Neural cell (in vitro differentiated cells): ENCODE data around the gene LGALSL. TPM values are rescaled to one million over a fixed set of nuclear protein-coding genes. Genes with fewer than 3 reads are reported as not detected.

Experiments used
- H2AFZ ChIP-seq: fragments of 200-600, 300-800 bp; sonication (generic), shearing (Covaris generic); 2 replicates; pipeline ENCODE4 v1.6.0; 2014; ENCODE audit warnings: low read depth, mild to moderate bottlenecking, antibody characterized with exemption, low read length, moderate library complexity
- H3F3A ChIP-seq: fragments of 200-600 bp; shearing (Covaris generic); 2 replicates; pipeline ENCODE4 v1.6.1; 2016; ENCODE audit warnings: mild to moderate bottlenecking, moderate library complexity, mixed read lengths, antibody characterized with exemption, low read length; ENCODE audit not compliant: insufficient read depth, poor library complexity, severe bottlenecking
- H3K27ac ChIP-seq: fragments of 200-600, 300-800 bp; sonication (generic), shearing (Covaris generic); 2 replicates; pipeline ENCODE4 v1.5.1; 2014; ENCODE audit warnings: mild to moderate bottlenecking, low read length, moderate library complexity
- H3K27me3 ChIP-seq: fragments of 300-800, 200-600 bp; sonication (generic), shearing (Covaris generic); 2 replicates; pipeline ENCODE4 v1.6.0; 2014; ENCODE audit warnings: mild to moderate bottlenecking, low read depth, low read length, moderate library complexity; ENCODE audit not compliant: insufficient read depth
- H3K36me3 ChIP-seq: fragments of 300-800, 200-600 bp; sonication (generic), shearing (Covaris generic); 2 replicates; pipeline ENCODE4 v1.5.1; 2014; ENCODE audit warnings: mild to moderate bottlenecking, antibody characterized with exemption, low read length, moderate library complexity; ENCODE audit not compliant: insufficient read depth
- H3K4me2 ChIP-seq: fragments of 300-800, 200-600 bp; sonication (generic), shearing (Covaris generic); 2 replicates; pipeline ENCODE4 v1.6.0; 2014; ENCODE audit warnings: mild to moderate bottlenecking, low read length
- H3K4me3 ChIP-seq: fragments of 300-800, 200-600 bp; sonication (generic), shearing (Covaris generic); 2 replicates; pipeline ENCODE4 v1.5.1; 2014; ENCODE audit warnings: mild to moderate bottlenecking, low read length, moderate library complexity
- H3K79me2 ChIP-seq: fragments of 200-600 bp; shearing (Covaris generic); replicated peaks from 2 replicates; pipeline ENCODE4 v1.6.0; 2014; ENCODE audit warnings: mild to moderate bottlenecking, low read length, moderate library complexity; ENCODE audit not compliant: insufficient read depth
- H3K9ac ChIP-seq: fragments of 300-800, 200-600 bp; sonication (generic), shearing (Covaris generic); 2 replicates; pipeline ENCODE4 v1.6.1; 2016; ENCODE audit warnings: mild to moderate bottlenecking, low read length, mixed read lengths
- H3K9me2 ChIP-seq: fragments of 200-600 bp; shearing (Covaris generic); 2 replicates; pipeline ENCODE4 v1.6.1; 2016; ENCODE audit warnings: mild to moderate bottlenecking, low read length, mixed read lengths; ENCODE audit not compliant: insufficient read depth
- H3K9me3 ChIP-seq: fragments of 200-600, 300-800 bp; sonication (generic), shearing (Covaris generic); 2 replicates; pipeline ENCODE4 v1.6.1; 2016; ENCODE audit warnings: mild to moderate bottlenecking, mixed run types, low read length, moderate library complexity, mixed read lengths
- H4K20me1 ChIP-seq: fragments of 200-600 bp; shearing (Covaris generic); 2 replicates; pipeline ENCODE4 v1.6.1; 2016; ENCODE audit warnings: mild to moderate bottlenecking, mixed run types; ENCODE audit not compliant: insufficient read depth
- EP300 ChIP-seq: fragments of 450-650 bp; conservative IDR thresholded peaks from 2 replicates; pipeline ENCODE4 v1.6.1; 2014; ENCODE audit warnings: antibody characterized with exemption, mild to moderate bottlenecking, moderate library complexity; ENCODE audit not compliant: poor library complexity, severe bottlenecking
- EZH2 ChIP-seq: fragments of 200-600, 300-800 bp; shearing (Covaris generic), sonication (generic); IDR thresholded peaks from 2 replicates; pipeline ENCODE4 v1.6.1; 2014; ENCODE audit warnings: antibody characterized with exemption, low read length, borderline replicate concordance, mild to moderate bottlenecking; ENCODE audit not compliant: insufficient read depth, poor library complexity, severe bottlenecking
- MXI1 ChIP-seq: fragments of 450-650 bp; conservative IDR thresholded peaks from 2 replicates; pipeline ENCODE4 v1.6.1; 2014; ENCODE audit warnings: antibody characterized with exemption, mild to moderate bottlenecking; ENCODE audit not compliant: poor library complexity, severe bottlenecking
- POLR2AphosphoS5 ChIP-seq: IDR thresholded peaks from 2 replicates; pipeline ENCODE4 v1.6.1; 2012
- RAD21 ChIP-seq: fragments of 450-650 bp; conservative IDR thresholded peaks from 2 replicates; pipeline ENCODE4 v1.6.1; 2014; ENCODE audit warnings: antibody characterized with exemption, mild to moderate bottlenecking, moderate library complexity
- SMC3 ChIP-seq: fragments of 450-650 bp; conservative IDR thresholded peaks from 2 replicates; pipeline ENCODE4 v1.6.1; 2014; ENCODE audit warnings: antibody characterized with exemption, mild to moderate bottlenecking, moderate library complexity; ENCODE audit not compliant: poor library complexity
- TAF1 ChIP-seq: IDR thresholded peaks from 2 replicates; pipeline ENCODE4 v1.6.1; 2012; ENCODE audit warnings: low read depth
- polyA plus RNA-seq: library from polyadenylated mRNA; depleted of rRNA; stranded (reverse); fragments of >200 nt; gene quantifications from 2 replicates; pipeline ENCODE4 v1.2.3, GENCODE V29; 2014
- TF ChIP-seq, protein P1 (sequence below): fragments of 450-650 bp; IDR thresholded peaks from 2 replicates; pipeline ENCODE4 v1.5.1; 2014; ENCODE audit warnings: antibody characterized with exemption, mild to moderate bottlenecking, moderate library complexity; ENCODE audit not compliant: poor library complexity, severe bottlenecking
- TF ChIP-seq, protein P2 (sequence below): IDR thresholded peaks from 2 replicates; pipeline ENCODE4 v1.6.1; 2012; ENCODE audit warnings: borderline replicate concordance

LGALSL gene
- polyA plus RNA-seq, 1 donor from 2014 or later: 43.6 TPM

DNA sequence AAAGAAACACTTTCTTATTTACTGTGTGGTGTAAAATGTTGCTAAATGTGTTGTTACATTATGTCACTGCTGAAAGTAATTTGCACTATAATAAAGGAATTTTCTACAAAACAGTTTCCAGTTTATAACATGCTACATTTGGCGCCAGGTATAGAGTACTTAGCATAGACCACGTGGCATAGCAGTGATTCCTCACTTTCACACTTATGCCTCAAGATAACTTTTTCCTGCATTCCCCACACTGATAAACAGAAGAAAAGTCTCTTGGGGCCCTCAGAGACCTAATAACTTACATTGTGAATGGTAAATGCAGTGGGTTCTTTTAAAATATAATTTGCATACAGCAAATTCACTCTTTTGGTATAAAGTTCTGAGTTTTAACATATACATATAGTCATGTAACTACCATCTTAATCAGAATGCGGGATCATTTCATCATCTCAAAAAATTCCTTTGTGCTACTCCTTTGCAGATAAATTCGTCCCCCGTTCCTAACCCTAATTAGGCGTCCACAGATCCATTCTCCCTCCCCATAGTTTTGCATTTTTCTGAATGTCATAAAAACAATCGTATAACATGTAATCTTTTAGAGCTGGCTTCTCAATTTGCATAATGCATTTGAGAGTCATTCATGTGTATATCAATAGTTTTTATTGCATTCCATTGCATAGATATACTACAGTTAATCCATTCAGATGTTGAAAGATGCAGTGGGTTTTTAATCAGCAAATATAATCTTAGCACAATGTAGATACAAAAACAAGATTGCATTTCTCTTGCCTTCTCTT lies 7.5 kb downstream of the LGALSL start:
- Histone ChIP-seq H2AFZ (no peak overlapping the region), H3K4me2 (no peak overlapping the region), H3K27ac (no peak overlapping the region), H3K9ac (no peak overlapping the region), H3F3A (no peaks in the 10 kb centered on the region), H3K9me3 (no peaks in the 10 kb centered on the region), H3K36me3 (peaks cover 9% of the 10 kb centered on the region), H3K27me3 (no peaks in the 10 kb centered on the region), H4K20me1 (no peaks in the 10 kb centered on the region), H3K79me2 (no peaks in the 10 kb centered on the region), H3K4me3 (no peak overlapping the region), H3K9me2 (no peaks in the 10 kb centered on the region)
- no peak for TF ChIP-seq MXI1
- TF ChIP-seq, protein P1, sequence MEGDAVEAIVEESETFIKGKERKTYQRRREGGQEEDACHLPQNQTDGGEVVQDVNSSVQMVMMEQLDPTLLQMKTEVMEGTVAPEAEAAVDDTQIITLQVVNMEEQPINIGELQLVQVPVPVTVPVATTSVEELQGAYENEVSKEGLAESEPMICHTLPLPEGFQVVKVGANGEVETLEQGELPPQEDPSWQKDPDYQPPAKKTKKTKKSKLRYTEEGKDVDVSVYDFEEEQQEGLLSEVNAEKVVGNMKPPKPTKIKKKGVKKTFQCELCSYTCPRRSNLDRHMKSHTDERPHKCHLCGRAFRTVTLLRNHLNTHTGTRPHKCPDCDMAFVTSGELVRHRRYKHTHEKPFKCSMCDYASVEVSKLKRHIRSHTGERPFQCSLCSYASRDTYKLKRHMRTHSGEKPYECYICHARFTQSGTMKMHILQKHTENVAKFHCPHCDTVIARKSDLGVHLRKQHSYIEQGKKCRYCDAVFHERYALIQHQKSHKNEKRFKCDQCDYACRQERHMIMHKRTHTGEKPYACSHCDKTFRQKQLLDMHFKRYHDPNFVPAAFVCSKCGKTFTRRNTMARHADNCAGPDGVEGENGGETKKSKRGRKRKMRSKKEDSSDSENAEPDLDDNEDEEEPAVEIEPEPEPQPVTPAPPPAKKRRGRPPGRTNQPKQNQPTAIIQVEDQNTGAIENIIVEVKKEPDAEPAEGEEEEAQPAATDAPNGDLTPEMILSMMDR: no peak
- no peak for TF ChIP-seq RAD21
- TF ChIP-seq SMC3: no peak
- TF ChIP-seq TAF1: no peak
- TF ChIP-seq EP300: no peak
- TF ChIP-seq, protein P2, sequence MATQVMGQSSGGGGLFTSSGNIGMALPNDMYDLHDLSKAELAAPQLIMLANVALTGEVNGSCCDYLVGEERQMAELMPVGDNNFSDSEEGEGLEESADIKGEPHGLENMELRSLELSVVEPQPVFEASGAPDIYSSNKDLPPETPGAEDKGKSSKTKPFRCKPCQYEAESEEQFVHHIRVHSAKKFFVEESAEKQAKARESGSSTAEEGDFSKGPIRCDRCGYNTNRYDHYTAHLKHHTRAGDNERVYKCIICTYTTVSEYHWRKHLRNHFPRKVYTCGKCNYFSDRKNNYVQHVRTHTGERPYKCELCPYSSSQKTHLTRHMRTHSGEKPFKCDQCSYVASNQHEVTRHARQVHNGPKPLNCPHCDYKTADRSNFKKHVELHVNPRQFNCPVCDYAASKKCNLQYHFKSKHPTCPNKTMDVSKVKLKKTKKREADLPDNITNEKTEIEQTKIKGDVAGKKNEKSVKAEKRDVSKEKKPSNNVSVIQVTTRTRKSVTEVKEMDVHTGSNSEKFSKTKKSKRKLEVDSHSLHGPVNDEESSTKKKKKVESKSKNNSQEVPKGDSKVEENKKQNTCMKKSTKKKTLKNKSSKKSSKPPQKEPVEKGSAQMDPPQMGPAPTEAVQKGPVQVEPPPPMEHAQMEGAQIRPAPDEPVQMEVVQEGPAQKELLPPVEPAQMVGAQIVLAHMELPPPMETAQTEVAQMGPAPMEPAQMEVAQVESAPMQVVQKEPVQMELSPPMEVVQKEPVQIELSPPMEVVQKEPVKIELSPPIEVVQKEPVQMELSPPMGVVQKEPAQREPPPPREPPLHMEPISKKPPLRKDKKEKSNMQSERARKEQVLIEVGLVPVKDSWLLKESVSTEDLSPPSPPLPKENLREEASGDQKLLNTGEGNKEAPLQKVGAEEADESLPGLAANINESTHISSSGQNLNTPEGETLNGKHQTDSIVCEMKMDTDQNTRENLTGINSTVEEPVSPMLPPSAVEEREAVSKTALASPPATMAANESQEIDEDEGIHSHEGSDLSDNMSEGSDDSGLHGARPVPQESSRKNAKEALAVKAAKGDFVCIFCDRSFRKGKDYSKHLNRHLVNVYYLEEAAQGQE: no peak
- no peak for TF ChIP-seq EZH2
- TF ChIP-seq POLR2AphosphoS5: no peak

DNA sequence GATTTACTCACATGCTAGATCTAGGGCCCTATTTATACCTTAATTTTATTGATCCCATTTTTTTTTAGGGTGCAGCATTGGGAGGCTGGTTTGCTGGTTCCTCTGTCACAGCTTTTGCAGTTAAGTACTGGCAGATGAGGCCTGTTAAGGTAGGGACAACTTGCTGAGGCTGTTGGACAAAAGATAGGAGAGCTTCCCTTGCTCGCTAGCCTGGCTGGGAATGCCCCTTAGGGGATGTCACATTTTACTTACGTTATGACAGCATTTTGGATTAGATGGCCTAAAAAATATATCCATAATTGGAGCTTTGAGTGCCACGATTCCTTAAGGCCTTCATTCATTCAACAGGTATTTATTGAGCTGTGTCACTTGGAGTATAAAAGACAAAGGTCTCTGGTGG lies 8.2 kb downstream of the LGALSL start:
- Histone ChIP-seq H4K20me1 (no peaks in the 10 kb centered on the region), H3K27me3 (no peaks in the 10 kb centered on the region), H3K9me3 (no peaks in the 10 kb centered on the region), H3F3A (no peaks in the 10 kb centered on the region), H3K27ac (no peak overlapping the region), H3K4me2 (no peak overlapping the region), H2AFZ (no peak overlapping the region), H3K9me2 (no peaks in the 10 kb centered on the region), H3K36me3 (peaks cover 9% of the 10 kb centered on the region), H3K9ac (no peak overlapping the region), H3K4me3 (no peak overlapping the region), H3K79me2 (no peaks in the 10 kb centered on the region)
- TF ChIP-seq POLR2AphosphoS5: no peak
- TF ChIP-seq RAD21: no peak
- TF ChIP-seq, protein P1: no peak
- TF ChIP-seq EP300: no peak
- TF ChIP-seq, protein P2: no peak
- no peak for TF ChIP-seq MXI1
- no peak for TF ChIP-seq EZH2
- TF ChIP-seq SMC3: no peak
- no peak for TF ChIP-seq TAF1
